HG03571 (cell line): ENCODE data around the gene KIF3C.
"Not testable (repeated sequence)": the region's sequence is repeated elsewhere in the genome, so short reads cannot be mapped to it uniquely, and the experiment has no call there.

Source experiments
- ATAC-seq: cut with Tn5 transposase; IDR thresholded peaks from one replicate; pipeline ENCODE4 v1.9.1; 2021; ENCODE audit not compliant: unreplicated experiment

KIF3C gene

GRCh38 chr2:25982273-25982967 lies at the start of gene KIF3C:
Gene KIF3C, minus strand, starts transcription at chr2:25982497. Its CDS starts 580 bp downstream, at chr2:25981917.
- ATAC-seq = peak; percentile 69

DNA sequence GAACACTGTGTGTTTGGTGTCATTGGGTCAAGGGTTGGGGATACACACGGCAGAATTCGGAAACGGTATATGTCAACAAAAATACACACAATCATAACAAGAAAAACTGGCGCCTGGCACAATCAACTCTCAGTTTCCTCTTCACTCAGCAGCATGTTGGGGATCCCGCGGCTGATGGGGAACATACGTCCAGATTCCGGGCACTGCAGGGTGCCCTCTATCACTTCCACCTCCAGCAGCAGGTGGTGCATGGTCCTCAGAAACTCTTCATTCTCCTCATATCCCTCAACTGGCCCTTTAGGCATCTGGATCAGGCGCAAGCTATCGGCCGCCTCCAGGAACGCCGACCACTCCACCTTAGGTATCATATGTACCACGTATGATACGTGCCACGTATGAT lies 45.8 kb upstream of the KIF3C start:
- ATAC-seq = not testable (repeated sequence)

GRCh38 chr2:26025509-26025908 lies 43.2 kb upstream of the KIF3C start:
- no peak for ATAC-seq

DNA sequence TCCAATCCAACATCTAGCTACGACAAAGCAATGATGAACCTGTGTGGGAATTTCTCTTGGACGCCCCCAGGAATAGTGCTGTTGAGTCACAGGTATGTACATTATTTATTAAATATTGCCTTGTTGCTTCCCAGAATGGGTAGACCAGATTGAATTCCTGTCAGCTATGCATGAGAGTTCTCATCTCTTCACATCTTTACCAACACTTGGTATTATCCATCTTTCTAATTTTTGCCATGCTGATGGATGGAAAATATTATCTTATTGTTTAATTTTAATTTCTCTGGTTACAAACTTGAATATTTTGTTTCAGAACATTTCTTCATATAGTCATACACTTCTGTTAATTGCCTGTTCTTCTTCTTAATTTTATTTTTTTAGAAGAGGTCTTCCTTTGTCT lies 42.0 kb upstream of the KIF3C start:
- no peak for ATAC-seq

GRCh38 chr2:26020231-26020640 lies 37.9 kb upstream of the KIF3C start:
- no peak for ATAC-seq

GRCh38 chr2:26018184-26019055 lies 36.1 kb upstream of the KIF3C start:
- ATAC-seq = no peak

DNA sequence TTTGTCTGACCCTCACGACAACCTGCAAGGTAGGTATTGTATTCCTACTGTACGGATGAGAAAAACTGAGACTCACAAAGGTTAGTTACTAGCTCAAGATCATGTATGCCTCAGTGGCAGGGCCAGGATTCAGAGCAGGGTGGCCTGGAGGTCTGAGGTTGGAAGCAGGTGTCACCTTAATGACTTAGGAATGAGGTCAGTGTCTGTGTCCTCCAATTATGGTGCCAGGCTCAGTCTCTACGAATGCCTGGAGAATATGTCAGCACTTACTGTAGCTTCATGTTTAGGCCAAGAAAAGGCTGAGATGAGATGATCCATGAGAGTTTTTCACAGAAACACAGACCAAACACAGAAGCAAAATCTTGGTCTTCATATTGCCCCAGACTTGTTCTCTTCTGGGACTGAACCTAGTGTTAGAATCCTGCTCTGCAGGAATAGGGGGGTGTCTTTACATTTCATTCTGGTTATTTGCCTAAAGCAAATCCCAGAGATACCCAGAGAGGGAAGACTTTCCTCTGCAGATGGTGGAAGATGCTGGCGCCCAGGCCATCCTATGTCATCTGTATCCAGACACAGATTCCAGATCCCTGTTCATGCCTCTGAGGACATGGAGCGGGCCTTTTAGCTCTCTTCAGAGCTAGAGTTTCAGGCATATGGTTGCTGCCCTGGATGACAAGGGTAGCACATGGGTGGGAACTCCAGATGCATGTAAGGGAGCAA lies 35.3 kb upstream of the KIF3C start:
- no peak for ATAC-seq

GRCh38 chr2:26016706-26017045 lies 34.4 kb upstream of the KIF3C start:
- not testable (repeated sequence) for ATAC-seq

DNA sequence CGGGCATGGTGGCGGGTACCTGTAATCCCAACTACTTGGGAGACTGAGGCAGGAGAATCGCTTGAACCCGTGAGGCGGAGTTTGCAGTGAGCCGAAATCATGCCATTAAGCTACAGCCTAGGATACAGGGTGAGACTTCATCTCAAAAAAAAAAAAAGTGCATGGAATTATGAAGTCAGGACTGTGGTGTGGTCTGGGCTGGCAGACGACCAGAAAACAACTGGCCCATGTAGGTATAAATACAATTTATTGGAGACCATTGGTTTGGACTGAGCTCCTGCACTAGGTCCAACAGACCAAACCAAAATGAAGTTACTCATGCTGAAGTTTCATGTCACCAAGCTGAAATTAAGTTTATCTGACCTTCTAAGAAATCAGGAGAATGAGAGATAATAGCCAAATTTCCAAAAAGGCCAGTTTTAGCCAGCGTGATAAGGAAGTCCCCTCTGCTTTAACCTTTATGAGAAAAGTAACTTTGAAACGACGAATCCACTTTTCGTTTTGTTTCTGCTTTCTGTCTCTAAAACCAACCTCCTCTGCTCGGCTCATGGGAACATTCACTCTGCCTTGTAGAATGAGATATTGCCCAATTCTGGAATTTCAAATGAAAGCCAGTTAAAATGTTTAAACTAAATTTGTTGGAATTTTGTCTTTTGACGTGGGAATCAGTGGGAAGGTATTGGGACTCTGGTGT lies 33.9 kb upstream of the KIF3C start:
- ATAC-seq = no peak

GRCh38 chr2:26013668-26014067 lies 31.4 kb upstream of the KIF3C start:
- no peak for ATAC-seq

GRCh38 chr2:26011990-26012856 lies 29.9 kb upstream of the KIF3C start:
- ATAC-seq = no peak

- no peak for ATAC-seq
These were observed 29.3 kb upstream of the KIF3C start for GRCh38 chr2:26011609-26011989.

- ATAC-seq = no peak
These were observed 28.6 kb upstream of the KIF3C start for GRCh38 chr2:26010943-26011342.

- no peak for ATAC-seq
These were observed 27.3 kb upstream of the KIF3C start for GRCh38 chr2:26009567-26009963.

GRCh38 chr2:26008851-26009566 lies 26.7 kb upstream of the KIF3C start:
- no peak for ATAC-seq

DNA sequence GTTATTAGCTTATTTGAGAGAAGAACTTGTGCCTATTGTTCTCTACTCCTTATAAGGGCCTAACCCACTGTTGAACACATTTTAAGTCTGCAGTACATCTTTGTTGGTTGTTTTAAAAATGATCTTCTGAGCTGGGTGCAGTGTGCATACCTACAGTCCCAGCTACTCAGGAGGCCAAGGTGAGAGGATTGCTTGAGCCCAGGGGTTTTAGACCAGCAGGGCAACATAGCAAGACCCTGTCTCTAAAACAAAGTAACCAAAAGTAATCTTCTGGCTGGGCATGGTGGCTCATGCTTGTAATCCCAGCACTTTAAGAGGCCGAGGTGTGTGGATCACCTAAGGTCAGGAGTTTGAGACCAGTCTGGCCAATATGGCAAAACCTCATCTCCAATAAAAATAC lies 25.8 kb upstream of the KIF3C start:
- no peak for ATAC-seq

GRCh38 chr2:26002632-26003310 lies 20.5 kb upstream of the KIF3C start:
- no peak for ATAC-seq

- no peak for ATAC-seq
These were observed 19.6 kb upstream of the KIF3C start for GRCh38 chr2:26001743-26002351.
